HEK293T (cell line): ENCODE results near the gene MCOLN1.

Source experiments
- BHLHE40 ChIP-seq: fragments of 450-650 bp; IDR thresholded peaks from 2 replicates; pipeline ENCODE4 v1.6.1; 2016; ENCODE audit warnings: mild to moderate bottlenecking, moderate library complexity, borderline replicate concordance
- ELF4 ChIP-seq: fragments of 450-650 bp; IDR thresholded peaks from 2 replicates; pipeline ENCODE4 v1.6.1; 2017; ENCODE audit warnings: antibody characterized with exemption
- FOXA1 ChIP-seq: fragments of 450-650 bp; IDR thresholded peaks from 2 replicates; pipeline ENCODE4 v1.6.1; 2016; ENCODE audit warnings: mild to moderate bottlenecking
- FOXK2 ChIP-seq: fragments of 450-650 bp; IDR thresholded peaks from 2 replicates; pipeline ENCODE4 v1.6.1; 2016; ENCODE audit warnings: mild to moderate bottlenecking
- FOXM1 ChIP-seq: fragments of 450-650 bp; IDR thresholded peaks from 2 replicates; pipeline ENCODE4 v1.6.1; 2017; ENCODE audit warnings: mild to moderate bottlenecking, borderline replicate concordance
- HDGF ChIP-seq: fragments of 450-650 bp; IDR thresholded peaks from 2 replicates; pipeline ENCODE4 v1.6.1; 2017; ENCODE audit warnings: antibody characterized with exemption, borderline replicate concordance
- LEF1 ChIP-seq: fragments of 450-650 bp; IDR thresholded peaks from 2 replicates; pipeline ENCODE4 v1.6.1; 2017; ENCODE audit warnings: mild to moderate bottlenecking, borderline replicate concordance
- SP1 ChIP-seq: fragments of 450-650 bp; IDR thresholded peaks from 2 replicates; pipeline ENCODE4 v1.6.1; 2017
- SUZ12 ChIP-seq: fragments of 450-650 bp; IDR thresholded peaks from 2 replicates; pipeline ENCODE4 v1.6.1; 2016; ENCODE audit warnings: mild to moderate bottlenecking
- TARDBP ChIP-seq: fragments of 450-650 bp; IDR thresholded peaks from 2 replicates; pipeline ENCODE4 v1.6.1; 2016
- ZNF384 ChIP-seq: fragments of 450-650 bp; IDR thresholded peaks from 2 replicates; pipeline ENCODE4 v1.6.1; 2016
- TF ChIP-seq, protein P1 (sequence below): fragments of 450-650 bp; IDR thresholded peaks from 2 replicates; pipeline ENCODE4 v1.6.1; 2016

DNA sequence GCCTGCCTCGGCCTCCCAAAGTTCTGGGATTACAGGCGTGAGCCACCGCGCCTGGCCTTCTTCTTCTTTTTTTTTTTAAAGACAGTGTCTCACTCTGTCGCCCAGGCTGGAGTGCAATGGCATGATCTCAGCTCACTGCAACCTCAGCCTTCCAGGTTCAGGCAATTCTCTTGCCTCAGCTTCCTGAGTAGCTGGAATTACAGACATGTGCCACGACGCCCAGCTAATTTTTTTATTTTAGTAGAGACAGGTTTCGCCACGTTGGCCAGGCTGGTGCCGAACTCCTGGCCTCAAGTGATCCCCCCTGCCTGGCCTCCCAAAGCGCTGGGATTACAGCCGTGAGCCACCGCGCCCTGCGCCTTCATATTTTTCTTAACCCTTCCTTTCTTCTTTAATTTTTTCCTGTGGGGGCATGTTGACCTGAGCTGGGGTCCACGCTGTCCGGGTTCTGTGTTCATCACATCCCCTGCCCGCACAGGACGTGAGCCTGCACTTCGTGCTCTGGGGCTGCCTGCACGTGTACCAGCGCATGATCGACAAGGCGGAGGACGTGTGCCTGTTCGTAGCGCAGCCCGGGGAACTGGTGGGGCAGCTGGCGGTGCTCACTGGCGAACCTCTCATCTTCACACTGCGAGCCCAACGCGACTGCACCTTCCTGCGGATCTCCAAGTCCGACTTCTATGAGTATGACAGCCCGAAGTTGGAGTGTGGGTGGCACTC, 27.2 kb downstream of the MCOLN1 start:
- TF ChIP-seq FOXA1 (no peak), HDGF (no peak), FOXM1 (no peak), SP1 (no peak), FOXK2 (no peak), TARDBP (no peak), SUZ12 (no peak), ZNF384 (no peak), ELF4 (no peak), LEF1 (no peak), BHLHE40 (no peak)
- TF ChIP-seq, protein P1, sequence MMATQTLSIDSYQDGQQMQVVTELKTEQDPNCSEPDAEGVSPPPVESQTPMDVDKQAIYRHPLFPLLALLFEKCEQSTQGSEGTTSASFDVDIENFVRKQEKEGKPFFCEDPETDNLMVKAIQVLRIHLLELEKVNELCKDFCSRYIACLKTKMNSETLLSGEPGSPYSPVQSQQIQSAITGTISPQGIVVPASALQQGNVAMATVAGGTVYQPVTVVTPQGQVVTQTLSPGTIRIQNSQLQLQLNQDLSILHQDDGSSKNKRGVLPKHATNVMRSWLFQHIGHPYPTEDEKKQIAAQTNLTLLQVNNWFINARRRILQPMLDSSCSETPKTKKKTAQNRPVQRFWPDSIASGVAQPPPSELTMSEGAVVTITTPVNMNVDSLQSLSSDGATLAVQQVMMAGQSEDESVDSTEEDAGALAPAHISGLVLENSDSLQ: no peak
